SKM-1 treated with dmso at 0.1 percent for 144 hours (cell line): ENCODE results near the gene TCF12.

Experiments
- DNase-seq: peaks from one replicate; lab custom pipeline; 2025; ENCODE audit not compliant: unreplicated experiment; lab: John Stamatoyannopoulos, UW

Gene TCF12

DNA sequence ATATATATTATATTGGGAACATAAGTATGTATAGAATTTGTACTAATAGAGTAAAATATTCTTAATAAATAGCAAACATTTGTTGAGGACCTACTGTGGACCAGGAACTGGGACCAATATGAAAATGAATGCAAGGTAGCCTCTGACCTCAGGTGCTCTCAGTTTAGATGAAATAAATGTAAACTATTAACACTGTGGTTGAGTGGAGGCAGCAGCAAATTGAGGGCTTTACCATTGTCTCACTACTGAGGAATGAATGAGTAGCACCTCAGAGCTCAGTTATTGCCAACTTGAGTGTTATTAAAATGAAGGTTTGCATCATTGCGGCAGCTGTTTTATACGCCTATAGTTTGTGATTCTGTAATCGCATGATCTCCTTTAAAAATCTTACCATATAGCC, 366.9 kb downstream of the TCF12 start:
- DNase-seq: no peak

DNA sequence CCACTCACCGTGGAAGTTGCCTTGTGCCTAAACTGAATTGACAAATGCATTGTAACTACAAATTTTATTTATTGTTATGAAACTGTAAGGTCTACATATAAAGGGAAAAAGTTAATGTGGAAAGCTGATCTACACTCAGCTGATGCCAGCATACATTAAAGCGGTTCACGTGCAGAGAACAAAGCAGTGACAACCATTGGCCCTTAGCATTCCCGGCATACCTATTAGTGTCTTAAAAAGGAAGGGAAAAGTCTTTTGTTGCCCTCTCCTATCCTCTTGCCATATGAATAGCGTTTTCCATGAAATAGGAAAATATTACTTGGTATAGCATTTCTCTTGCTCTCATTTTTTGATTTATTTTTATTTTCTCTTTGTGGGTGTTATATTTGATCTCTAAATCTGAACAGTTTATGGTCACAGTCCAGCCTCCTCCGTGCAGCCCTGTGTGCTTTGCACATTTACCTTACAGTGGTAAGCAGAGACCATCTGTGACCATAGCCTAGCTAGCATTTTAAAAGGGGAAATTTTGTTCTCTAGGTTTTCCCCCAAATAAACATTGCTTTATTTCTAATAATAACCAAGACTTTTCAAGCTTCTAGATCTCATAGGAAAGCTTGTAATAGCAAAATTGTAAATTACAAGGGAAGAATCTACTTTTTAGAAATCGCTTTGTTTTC, 368.1 kb downstream of the TCF12 start:
- DNase-seq: no peak

DNA sequence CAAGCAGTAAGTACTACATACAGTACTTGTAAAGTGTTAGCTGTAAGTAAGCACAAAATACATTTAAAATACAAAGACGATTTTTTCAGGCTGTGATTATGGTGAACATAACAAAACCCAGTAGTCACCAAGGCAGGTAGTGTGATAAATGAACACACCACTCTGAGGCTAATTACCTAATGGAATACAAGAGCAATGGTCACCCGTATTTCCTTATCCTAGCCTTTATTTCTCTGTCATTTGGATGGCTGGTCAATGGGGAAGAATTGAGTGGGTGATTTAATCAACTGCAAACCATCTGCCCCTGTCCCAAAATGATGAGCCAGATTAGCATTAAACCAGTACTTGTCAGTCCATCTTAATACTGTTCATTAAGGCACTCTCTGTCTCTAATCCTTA, 368.7 kb downstream of the TCF12 start:
- no peak for DNase-seq

DNA sequence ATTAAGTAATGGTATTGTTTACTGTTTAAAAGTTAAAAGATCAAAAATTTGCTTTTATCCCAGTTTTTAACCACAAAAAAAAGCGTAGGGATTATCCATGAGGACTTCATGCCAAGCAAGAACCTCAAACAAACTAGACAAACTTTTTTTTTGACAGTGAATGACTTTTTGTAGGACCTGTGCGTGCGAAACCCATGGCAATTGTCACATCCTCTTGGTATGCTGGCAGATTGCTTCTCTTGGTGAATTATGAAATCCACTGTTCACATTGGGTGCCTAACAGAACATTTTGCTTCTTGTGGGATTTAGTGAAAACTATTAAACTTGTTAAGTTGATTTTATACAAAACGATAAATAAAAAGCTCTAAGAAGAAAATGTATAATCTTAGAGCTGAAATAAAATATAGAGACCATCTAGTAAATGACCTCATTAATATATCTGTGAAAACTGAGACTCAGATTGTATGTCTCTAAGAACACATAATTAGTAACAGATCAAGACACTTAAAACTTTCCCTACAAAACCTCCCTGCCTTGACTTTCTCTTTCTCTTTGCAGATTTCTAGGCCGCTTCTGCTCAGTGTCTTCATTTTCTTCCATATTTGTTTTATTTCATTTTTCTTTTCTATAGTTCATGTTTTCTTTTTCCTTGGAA, 370.6 kb downstream of the TCF12 start:
- no peak for DNase-seq

DNA sequence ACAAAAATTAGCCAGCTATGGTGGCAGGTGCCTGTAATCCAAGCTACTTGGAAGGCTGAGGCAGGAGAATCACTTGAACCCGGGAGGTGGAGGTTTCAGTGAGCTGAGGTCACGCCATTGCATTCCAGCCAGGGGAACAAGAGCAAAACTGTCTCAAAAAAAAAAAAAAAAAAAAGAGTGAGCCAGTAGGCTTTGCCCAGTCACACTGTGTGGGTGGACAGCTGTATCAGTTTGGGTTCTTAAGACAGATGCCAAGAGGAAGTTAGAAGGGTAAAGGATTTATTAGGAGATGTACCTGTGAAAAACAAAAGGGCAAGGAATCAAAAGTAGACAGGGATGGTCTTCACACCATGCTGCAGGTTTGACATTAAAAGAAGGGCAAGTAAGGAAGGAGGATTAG, 371.7 kb downstream of the TCF12 start:
- no peak for DNase-seq

DNA sequence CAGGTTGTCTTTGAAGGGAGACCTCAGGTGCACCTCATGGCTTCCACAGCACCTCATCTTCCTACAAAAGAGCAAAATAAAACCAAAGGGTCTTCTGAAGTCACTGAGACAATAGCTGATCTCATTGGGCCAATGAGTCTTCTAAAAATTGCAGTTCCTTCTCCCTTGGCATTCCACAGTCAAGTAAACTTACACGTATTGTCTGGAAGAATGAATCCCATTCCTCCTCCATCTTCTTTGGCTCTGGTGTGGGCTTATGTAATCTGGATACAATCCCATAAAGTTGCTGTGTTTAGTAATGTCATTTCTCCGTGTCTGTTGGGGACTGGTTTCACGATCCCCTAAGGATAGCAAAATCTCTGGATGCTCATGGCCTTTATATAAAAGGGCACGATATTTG, 372.4 kb downstream of the TCF12 start:
- no peak for DNase-seq

DNA sequence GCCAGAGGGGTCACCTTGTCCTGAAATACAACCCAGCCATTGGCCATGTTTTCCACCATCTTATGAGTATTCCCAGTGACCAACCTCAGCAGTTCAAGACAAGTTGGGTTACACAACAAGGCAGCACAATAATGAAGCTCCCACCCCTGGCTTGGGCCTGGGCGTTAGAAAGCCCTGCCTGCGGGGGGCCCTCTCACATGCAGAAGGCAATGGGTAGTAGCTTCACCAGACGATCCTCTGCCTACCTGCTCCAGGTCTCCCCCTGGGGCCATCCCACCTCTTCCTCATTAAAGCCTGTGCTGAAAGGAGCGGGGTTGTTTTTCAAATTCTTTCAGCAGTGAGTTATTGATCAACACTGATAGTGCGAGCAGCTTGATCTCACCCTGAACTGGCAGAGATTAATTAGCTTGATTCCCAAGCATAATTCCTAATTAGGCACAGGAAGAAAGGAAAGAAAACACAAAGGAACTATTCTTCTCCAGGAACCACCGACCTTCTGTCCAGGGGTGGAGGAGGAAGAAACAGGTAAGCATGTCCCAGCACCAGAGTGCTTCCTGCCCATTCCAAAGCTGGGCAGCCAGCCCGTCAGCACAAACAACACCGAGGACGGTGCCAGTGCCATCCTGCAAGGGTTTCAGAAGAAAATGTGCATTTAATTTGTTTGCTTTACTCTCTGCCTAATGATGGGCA, 378.2 kb downstream of the TCF12 start:
- DNase-seq: no peak

DNA sequence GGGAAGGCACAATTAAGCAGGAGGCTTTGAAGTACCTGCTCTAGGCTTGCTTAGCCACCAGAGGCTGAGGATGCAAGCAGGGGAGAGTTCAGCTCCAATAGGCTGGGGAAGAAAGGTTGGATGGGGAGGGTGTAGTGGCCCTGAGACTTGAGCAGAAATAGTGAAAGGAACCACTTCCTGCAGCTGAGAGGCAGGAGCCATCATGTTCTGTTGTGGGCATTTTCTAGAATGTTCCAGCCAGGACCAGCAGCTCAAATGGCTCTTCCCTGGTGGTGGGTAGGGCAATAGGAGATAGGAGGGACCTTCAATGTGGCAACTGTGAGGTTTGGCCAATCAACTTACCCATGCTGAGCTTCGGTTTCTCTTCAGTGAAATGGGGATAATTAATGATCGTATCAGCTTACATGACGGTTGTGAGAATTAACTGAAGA, 378.7 kb downstream of the TCF12 start:
- no peak for DNase-seq

DNA sequence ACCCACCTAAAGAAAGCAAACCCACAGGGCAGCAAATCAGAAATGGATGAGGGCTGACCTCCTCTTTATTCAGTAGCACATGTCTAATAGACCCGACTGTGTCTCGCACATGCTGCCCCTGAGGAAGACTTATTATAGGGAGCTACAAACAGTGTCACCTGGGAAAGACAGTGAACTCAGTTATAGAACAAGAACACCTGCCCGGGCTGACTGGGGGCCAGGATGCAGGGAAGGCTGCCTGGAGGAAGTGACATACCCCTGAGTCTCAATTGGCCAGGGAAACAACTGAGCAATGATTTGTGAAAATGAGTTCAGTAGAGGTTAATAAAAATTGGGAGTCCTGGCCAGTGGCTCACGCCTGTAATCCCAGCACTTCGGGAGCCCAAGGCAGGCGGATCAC, 379.2 kb downstream of the TCF12 start:
- no peak for DNase-seq

DNA sequence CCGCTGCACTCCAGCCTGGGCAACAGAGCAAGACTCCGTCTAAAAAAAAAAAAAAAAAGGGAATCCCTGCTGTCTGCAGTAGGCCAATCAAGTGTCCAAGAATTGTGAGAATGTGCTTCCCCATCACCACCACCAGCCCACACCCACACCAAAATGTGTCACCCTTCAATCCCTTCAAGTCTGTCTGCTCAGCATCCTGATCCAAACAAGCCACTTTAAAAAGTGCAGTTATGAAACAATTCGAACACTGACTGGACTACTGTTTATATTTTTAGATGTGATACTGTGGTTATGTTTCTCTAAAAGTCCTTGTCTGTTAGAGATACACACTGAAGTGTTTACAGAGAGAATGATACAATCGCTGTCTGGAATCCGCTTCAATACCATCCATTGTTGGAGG, 379.8 kb downstream of the TCF12 start:
- no peak for DNase-seq

DNA sequence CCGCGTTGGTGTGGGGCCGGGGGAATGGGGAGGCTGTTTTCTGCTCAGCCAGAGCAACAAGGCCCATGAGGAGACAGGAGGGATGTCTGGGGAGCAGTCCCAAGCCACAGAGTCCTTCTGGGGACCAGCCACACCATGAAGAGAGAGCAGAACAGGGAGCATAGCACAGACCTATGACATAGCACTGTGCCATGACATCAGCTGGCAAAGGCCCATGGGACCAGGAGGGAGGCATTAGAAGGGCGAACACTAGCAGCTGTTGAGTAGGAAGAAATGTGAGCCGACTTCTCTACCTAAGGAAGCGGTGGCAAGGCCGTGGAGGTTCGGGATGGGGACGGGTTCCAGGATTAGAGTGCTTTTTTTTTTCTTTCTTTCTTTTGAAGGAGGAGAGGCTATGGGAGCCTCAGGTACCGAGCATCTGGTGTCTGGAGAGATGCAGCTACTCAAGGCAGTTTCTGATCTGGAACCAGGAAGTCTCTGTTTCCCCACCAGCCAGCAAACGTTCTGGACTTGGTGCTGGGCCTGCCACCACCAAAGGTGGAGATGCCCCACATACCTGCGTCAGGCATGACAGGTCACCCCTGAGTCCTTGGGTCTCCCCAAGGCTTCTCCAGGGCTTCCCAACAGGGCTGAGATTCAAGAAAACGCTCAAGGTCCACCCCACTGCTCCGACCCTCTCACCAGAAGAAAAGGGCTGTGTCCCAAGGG, 380.6 kb downstream of the TCF12 start:
- DNase-seq: no peak

DNA sequence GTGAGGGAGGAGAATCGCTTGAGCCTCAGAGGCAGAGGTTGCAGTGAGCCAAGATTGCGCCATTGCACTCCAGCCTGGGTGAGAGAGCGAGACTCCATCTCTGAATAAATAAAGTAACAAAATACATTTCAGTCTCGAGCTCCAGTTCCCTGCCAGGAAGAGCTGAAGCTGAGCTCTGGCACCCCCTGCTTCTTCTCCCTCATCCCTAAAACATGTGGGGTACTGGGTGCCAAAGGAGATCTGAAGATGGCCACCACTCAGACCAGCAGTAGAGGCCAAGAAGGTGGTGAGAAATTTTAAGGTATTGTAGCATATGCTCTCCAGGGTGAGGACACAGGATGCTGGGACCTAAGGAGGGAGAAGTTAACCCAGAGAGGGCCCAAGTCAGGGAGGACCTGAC, 382.9 kb downstream of the TCF12 start:
- DNase-seq: no peak

DNA sequence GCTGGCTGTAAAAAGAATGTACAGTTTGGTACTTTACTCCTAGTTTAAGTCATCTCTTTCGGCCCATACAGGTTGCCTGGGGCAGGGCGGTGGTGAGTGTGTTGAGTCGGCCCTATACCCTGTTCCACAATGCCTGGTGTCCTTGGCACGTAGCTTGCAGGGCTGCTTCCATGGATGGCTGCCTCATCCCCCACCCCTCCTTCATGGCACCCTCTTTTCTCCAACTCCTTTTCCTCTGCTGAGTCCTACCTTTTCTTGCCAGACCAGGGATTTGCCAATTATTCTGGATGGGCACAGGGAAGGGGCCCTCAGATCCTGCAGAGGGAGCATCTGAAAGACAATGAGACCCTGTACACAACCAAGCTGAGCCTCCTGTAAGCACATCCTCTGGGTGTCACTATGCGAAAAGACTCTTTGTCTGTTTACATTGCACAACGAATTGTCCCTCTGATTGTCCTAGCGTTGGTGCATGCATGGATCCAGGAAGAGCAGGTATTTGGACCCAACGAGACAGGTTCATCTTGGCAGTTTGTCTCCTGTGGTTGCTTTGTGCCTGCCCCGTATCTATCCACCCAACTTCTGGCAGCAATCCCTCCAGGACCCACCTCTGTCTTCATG, 384.3 kb downstream of the TCF12 start:
- no peak for DNase-seq

DNA sequence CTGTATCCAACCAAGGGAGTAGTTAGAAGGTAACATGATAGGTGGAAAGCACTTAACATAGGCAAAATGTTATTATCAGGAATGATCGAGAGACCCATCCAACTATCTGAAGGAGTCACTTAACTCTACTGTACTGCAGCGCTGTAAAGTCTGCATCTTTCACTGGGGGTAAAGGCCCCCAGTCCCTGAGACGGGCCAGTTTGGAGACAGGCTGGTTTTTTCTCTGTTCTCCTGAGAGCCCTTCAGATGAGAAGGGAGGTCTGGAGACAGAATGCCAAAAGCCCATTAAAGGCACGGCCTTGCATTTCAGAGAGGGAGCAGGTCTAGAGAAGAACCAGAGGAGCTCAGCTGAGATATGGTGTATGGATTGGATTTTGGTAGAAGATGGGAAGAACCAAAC, 386.6 kb downstream of the TCF12 start:
- DNase-seq: no peak

DNA sequence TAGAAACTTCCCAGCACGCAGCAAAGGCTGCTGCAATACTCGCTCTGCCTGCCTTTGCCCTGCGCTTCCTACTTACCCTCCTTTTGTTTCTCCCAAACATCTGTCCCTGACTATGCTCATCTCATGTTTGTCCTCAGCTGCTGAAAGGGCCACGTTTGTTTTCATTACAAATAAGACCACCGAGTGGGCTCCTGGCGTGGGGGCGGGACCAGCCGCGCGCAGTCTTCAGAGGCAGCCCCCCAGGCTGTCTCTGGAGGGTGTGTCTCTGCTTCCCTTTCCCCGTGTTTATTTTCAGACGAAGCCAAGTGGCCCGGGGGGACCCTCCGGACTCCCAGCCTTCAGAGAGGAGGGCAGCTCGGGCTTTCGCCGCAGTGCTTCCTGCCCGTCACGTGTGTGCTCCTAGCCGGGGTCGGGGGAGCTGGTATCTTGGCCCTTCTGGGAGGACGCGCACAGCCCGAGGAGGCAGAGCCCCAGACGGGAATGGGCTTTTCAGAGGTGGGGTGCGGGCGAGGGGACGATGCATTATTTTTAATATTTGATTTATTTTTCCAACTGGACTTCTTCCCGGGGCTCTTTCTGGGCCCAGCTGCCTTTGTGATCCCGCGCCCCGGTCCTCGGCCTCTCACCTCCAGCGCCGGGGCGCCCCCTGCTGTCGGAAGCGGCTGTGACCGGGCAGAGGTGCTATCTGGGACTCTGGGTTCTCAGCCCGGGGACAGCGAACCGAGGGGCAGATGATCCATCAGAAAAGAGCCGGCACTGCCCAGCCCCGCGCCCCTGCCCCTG, 387.9 kb downstream of the TCF12 start:
- peak; percentile 61 for DNase-seq

DNA sequence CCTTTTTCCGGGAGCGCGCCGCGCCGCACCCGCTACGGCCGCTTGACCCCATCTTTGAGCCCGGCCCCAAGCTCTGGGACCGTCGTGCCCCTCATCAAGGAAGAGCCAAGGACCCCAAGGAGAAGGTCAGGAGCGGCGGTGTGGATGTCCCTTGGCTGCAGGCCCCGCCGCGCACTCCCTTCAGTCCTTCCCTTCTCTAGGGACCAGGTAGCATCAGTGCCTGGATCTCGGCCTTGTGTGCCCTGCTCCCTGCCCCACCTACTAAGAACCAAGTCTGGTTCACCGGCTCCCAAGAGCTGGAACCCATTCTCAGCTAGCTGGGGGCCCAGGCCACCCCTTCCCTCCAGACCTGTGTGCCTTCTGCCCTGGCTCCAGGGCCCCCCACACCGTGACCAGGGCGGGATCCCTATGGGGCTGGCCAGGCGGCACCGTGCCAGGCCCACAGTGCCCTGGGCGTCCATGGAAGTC, 388.5 kb downstream of the TCF12 start:
- no peak for DNase-seq

DNA sequence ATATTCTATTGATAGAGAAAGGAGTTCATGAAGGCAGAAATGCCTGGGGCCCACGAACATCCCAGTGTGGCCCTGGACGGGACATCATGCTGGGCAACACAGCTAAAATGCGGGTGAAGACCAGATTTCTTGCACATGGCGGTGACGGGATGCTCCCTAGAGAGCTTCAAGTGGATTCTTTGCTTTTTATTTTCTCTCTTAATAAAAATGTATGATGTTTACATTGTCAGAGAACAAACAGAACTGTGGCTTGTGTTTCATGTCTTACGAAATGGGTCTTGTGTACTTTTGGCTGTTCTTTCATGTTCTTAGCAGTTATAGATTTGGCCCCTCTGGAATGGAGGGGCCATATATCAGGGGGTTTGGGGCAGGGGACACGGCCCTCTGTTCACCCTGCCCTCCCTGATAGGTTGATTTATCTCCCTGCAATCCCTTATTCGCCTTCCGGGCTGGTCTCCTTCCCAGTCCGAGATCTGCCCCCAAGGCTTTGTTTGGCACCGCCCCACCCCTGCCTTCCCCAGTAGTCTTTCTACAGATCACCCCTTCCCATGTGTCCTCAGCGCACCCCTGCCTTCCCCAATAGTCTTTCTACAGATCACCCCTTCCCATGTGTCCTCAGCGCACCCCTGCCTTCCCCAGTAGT, 389.2 kb downstream of the TCF12 start:
- no peak for DNase-seq

DNA sequence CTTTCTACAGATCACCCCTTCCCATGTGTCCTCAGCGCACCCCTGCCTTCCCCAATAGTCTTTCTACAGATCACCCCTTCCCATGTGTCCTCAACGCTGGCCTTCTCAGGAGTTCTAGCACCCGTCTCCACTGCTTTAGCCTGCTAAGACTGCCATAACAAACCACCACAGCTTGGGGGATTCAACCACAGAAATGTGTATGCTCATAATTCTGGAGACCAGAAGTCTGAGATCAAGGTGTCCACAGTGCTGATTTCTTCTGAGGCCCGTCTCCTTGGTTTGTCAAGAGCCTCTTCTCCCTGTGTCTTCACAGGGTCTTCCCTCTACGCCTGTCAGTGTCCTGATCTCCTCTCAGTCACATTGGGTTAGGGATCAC, 389.7 kb downstream of the TCF12 start:
- DNase-seq: no peak

DNA sequence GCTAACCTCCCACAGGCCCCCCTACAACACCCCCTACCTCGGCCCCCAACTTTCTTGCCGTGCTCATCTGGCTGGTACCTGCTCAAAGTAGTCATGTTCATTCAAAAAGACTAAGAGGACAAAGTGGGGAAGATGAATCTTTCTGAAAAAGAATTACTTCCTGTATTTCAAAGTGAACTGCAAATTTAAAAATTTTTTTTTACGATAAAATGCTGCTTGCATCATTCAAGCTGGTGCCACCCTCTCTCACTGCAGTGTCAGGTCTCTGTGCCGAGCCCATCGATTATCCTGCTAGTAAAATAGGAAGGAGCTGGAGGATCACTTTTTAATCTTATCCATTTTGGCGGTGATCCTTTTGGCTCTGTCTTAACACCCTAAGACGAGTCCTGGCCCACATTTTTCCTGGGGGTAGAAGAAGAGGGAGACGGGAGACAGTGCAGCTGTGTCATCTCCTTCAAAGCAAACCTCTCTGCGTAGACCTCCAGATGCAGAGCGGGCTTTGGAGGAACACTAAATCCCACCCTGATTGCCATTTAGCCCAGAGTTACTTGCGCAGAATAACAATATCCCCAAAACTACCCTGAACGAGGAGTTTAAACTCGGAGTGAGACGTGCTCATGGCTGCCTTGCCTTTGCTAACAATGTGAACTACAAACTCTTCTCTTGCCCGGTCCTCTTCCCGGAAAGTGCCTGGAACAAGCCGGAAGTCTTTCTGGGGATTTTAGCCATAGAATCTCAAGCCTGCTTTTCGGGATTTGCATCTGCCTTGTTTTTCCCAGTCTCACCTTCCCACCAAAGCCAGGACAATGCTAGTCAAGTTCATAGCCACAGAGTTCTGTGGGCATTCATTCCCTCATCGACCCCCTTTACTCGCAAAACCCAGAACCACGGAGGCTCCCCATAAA, 391.7 kb downstream of the TCF12 start:
- DNase-seq: no peak
